KBM-7 (cell line): ENCODE data around the gene NELL1.

Experiments used
- DNase-seq: peaks from one replicate; pipeline ENCODE4 v3.0.0-alpha.2; 2015
- in situ Hi-C: fragments of 300-500 bp; cut with MboI; formaldehyde crosslinking; loops from 2 replicates; pipeline ENCODE4 v1.14.3; 2020; ENCODE audit warnings: low sequenced_read_pairs, low pct_unique_long_range_greater_than_20kb, mixed read lengths

NELL1 gene

GRCh38 chr11:21415606-21416005 is 746.2 kb downstream of the NELL1 start:
- DNase-seq = no peak
- in situ Hi-C loops = no loop called here

GRCh38 chr11:21421711-21422329 is 752.4 kb downstream of the NELL1 start:
- in situ Hi-C loops = no loop called here
- no peak for DNase-seq

- no peak for DNase-seq
These were observed 757.5 kb downstream of the NELL1 start for GRCh38 chr11:21426931-21427330.

GRCh38 chr11:21427726-21428125 is 758.3 kb downstream of the NELL1 start:
- in situ Hi-C loops = no loop called here
- no peak for DNase-seq

More at GRCh38 chr11:21426931-21427330, 757.5 kb downstream of the NELL1 start:
- in situ Hi-C loops = no loop called here

- in situ Hi-C loops = no loop called here
- no peak for DNase-seq
These were observed 759.4 kb downstream of the NELL1 start for GRCh38 chr11:21428796-21429195.

- no peak for DNase-seq
- in situ Hi-C loops = no loop called here
These were observed 760.0 kb downstream of the NELL1 start for GRCh38 chr11:21429401-21429800.

- in situ Hi-C loops = no loop called here
- DNase-seq = no peak
These were observed 761.2 kb downstream of the NELL1 start for GRCh38 chr11:21430537-21430936.

GRCh38 chr11:21446939-21447590 is 777.7 kb downstream of the NELL1 start:
- in situ Hi-C loops = no loop called here
- DNase-seq = no peak

- no peak for DNase-seq
- in situ Hi-C loops = no loop called here
These were observed 778.5 kb downstream of the NELL1 start for GRCh38 chr11:21447871-21448270.

- in situ Hi-C loops = no loop called here
- DNase-seq = peak; percentile 1
These were observed 786.8 kb downstream of the NELL1 start for GRCh38 chr11:21456186-21456585.

- no peak for DNase-seq
- in situ Hi-C loops = no loop called here
These were observed 790.7 kb downstream of the NELL1 start for GRCh38 chr11:21460082-21460481.

GRCh38 chr11:21461701-21462100 is 792.3 kb downstream of the NELL1 start:
- in situ Hi-C loops = no loop called here
- no peak for DNase-seq

GRCh38 chr11:21464601-21465193 is 795.3 kb downstream of the NELL1 start:
- DNase-seq = no peak
- in situ Hi-C loops = no loop called here

- in situ Hi-C loops = no loop called here
- no peak for DNase-seq
These were observed 795.8 kb downstream of the NELL1 start for GRCh38 chr11:21465203-21465602.

- DNase-seq = no peak
- in situ Hi-C loops = no loop called here
These were observed 796.5 kb downstream of the NELL1 start for GRCh38 chr11:21465920-21466319.

GRCh38 chr11:21470521-21470920 is 801.1 kb downstream of the NELL1 start:
- in situ Hi-C loops = no loop called here
- no peak for DNase-seq

- no peak for DNase-seq
- in situ Hi-C loops = no loop called here
These were observed 802.9 kb downstream of the NELL1 start for GRCh38 chr11:21472261-21472660.

- no peak for DNase-seq
- in situ Hi-C loops = no loop called here
These were observed 805.1 kb downstream of the NELL1 start for GRCh38 chr11:21474529-21474928.

GRCh38 chr11:21475276-21475675 is 805.9 kb downstream of the NELL1 start:
- in situ Hi-C loops = no loop called here
- no peak for DNase-seq

- DNase-seq = no peak
- in situ Hi-C loops = no loop called here
These were observed 807.2 kb downstream of the NELL1 start for GRCh38 chr11:21476588-21476987.

GRCh38 chr11:21480240-21480639 is 810.9 kb downstream of the NELL1 start:
- no peak for DNase-seq
- in situ Hi-C loops = no loop called here
